ENCODE data around the gene RARRES2.

DNA sequence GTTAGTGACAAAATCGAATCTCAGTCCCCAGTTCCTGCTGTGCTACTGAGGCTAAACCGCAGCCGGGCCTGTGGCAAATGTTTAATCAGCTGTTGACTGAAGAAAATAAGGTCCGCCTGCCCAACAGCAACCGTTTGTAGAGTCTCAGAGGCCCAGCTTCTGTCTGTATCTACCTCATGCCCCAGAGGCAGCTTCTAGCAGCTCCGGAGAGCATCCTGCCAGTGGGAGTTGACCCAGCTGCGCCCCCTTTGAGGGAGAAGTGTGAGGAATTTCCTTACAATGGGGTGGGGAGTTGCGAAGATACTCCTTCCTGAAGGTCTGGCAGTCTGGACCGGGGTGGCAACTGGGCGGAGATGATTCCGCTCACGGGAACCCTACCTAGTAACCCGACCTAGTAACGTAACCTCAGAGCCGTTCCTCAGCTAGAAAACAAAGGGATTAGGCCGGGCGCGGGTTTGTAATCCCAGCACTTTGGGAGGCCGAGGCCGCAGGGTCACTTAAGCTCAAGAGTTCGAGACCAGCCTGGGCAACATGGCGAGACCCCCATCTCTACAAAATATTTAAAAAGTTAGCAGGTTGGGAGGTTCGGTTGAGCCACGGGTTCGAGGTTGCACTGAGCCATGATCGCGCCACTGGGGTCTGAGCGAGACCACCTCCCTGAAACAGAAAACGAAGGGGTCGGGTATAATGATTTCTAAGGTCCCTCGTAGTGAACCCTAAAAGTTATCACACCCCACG, 36.9 kb upstream of the RARRES2 start:
- TF ChIP-seq CTCF (conservative IDR thresholded peaks at IDR 0.05; ENCODE audit: low read length) (peak; percentile 58), EZH2phosphoT487 (IDR thresholded peaks at IDR 0.05; ENCODE audit: borderline replicate concordance, low read depth, low read length) (no peak)

All from OCI-LY7 (cell line).